ENCODE results near the gene KRTAP10-4.

The KRTAP10-4 gene

DNA sequence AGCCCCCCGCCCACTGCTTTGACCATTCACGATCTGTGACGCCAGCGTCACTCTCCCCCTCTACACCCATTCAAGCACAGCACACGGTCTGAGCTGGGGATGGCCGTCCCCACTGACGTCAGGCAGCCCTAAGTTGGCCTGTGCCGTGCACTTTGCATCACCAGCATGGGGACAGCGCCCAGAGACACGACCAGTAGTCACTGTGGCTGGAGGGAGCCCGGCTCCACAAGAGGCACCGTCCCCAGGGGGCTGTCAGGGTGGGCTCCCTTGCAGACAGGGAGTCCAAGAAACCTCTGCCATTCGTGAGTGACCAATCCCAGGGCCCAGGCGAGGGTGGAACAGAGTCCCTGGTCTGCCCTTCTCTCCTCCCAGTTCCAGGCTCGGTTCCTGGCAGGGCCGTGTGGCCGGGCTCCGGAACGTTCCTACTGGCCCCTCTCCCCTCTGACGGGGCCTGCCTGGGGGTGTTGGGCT, 40.7 kb downstream of the KRTAP10-4 start:
- Histone ChIP-seq H3K4me1 (ENCODE audit: control insufficient read depth, insufficient read depth, low read length) (no peaks in the 10 kb centered on the region), H3K9me3 (ENCODE audit: control insufficient read depth in 2 of 2, low read length in 2 of 2) (peaks cover 3 to 9% of the 10 kb centered on the region in 2 donors), H3K36me3 (ENCODE audit: control insufficient read depth in 2 of 2, insufficient read depth in 2 of 2, low read length in 2 of 2) (no peaks in the 10 kb centered on the region), H3K27me3 (ENCODE audit: control insufficient read depth in 1 of 2, insufficient read depth in 2 of 2, low read length in 2 of 2) (peaks cover 2 to 8% of the 10 kb centered on the region in 2 donors), H3K9ac (ENCODE audit: low read length in 2 of 2) (no peak overlapping the region), H3K27ac (ENCODE audit: low read length) (no peak overlapping the region), H3K4me3 (ENCODE audit: low read length in 2 of 2) (no peak overlapping the region)

DNA sequence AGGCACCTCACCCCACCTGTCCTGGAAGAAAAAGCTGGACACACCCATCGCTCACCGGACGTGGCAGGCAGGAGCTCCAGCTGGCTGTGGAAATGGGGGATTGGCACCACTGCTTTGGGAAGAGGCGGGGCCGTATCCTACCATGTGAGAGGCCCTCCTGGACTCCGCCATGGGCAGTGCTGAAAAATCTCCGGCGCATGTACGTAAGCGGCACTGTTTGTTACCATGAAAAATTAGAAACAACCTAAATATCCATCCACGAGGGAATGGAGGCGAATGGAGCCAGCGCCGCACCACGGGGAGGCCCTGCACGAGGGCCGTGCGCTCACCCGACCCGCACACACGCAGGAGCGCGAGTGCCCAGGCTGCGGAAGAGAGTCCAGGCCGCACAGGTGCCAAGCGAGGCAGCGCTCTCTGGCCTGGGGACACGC, 41.4 kb downstream of the KRTAP10-4 start:
- no peaks in the 10 kb centered on the region for H3K36me3 ChIP-seq (ENCODE audit: control insufficient read depth in 2 of 2, insufficient read depth in 2 of 2, low read length in 2 of 2)
- H3K27ac ChIP-seq (ENCODE audit: low read length) = no peak overlapping the region
- H3K9ac ChIP-seq (ENCODE audit: low read length in 2 of 2) = no peak overlapping the region
- H3K4me3 ChIP-seq (ENCODE audit: low read length in 2 of 2) = no peak overlapping the region
- H3K27me3 ChIP-seq (ENCODE audit: control insufficient read depth in 1 of 2, insufficient read depth in 2 of 2, low read length in 2 of 2) = peaks cover 2 to 8% of the 10 kb centered on the region in 2 donors
- H3K9me3 ChIP-seq (ENCODE audit: control insufficient read depth in 2 of 2, low read length in 2 of 2) = peaks cover under 1 to 12% of the 10 kb centered on the region in 2 donors
- H3K4me1 ChIP-seq (ENCODE audit: control insufficient read depth, insufficient read depth, low read length) = no peaks in the 10 kb centered on the region

DNA sequence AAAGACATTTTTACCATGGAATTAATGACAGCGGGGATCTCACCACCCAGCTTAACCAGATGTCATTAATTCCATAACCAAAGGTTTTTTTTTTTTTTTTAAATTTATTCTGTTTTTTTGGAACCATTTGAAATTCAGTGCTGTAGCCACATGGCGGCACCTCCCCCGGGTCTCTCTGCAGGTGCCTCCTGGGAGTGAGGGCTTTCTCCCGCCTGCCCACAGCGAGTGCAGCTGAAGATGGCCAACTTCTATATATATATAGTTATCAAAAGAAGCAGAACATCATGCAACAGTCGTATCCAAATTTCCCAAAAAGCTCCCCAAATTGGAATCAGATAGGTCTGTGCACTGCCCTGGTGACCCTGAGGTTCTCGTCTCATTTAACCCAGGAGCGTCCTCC, 41.9 kb downstream of the KRTAP10-4 start:
- Histone ChIP-seq H3K9ac (ENCODE audit: low read length in 2 of 2) (no peak overlapping the region), H3K4me1 (ENCODE audit: control insufficient read depth, insufficient read depth, low read length) (no peaks in the 10 kb centered on the region), H3K9me3 (ENCODE audit: control insufficient read depth in 2 of 2, low read length in 2 of 2) (peaks cover 2 to 14% of the 10 kb centered on the region in 2 donors), H3K4me3 (ENCODE audit: low read length in 2 of 2) (no peak overlapping the region), H3K27ac (ENCODE audit: low read length) (no peak overlapping the region), H3K27me3 (ENCODE audit: control insufficient read depth in 1 of 2, insufficient read depth in 2 of 2, low read length in 2 of 2) (peaks cover 2 to 8% of the 10 kb centered on the region in 2 donors), H3K36me3 (ENCODE audit: control insufficient read depth in 2 of 2, insufficient read depth in 2 of 2, low read length in 2 of 2) (no peaks in the 10 kb centered on the region)

DNA sequence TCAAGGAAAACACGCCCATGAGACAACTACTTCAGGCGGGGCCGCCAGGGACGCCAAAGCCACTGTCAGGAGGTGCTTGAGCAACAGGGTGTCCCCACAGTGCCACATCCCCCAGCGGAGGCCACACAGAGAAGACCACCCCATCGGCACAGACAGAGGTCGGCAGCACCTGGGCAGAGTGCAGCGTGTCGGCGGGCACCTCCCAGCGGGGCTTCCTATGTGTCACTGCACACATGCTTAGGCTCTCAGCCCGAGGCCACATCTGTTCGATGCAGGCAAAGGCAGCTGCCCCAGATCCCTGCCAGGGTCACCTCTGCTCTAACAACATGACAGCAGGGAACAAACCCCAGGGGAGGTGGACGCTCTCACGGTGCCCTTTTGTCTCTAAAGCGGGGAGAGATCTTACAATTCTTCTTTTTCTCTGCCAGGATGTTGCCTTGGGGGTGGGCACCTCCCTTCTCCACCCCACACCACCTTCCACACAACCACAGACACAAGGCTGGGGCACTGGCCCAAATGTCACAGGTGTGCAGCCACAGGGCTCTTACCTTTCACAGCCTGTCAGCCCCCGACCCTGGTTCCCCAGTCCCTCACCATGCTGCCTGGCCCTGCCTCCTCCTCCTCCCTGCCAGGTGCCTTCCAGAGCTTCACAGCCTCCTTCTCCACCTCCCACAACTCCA, 42.5 kb downstream of the KRTAP10-4 start:
- H3K9ac ChIP-seq (ENCODE audit: low read length in 2 of 2) = no peak overlapping the region
- no peak overlapping the region for H3K4me3 ChIP-seq (ENCODE audit: low read length in 2 of 2)
- peaks cover 2 to 14% of the 10 kb centered on the region in 2 donors for H3K9me3 ChIP-seq (ENCODE audit: control insufficient read depth in 2 of 2, low read length in 2 of 2)
- H3K27me3 ChIP-seq (ENCODE audit: control insufficient read depth in 1 of 2, insufficient read depth in 2 of 2, low read length in 2 of 2) = peaks cover 2 to 8% of the 10 kb centered on the region in 2 donors
- H3K36me3 ChIP-seq (ENCODE audit: control insufficient read depth in 2 of 2, insufficient read depth in 2 of 2, low read length in 2 of 2) = no peaks in the 10 kb centered on the region
- no peaks in the 10 kb centered on the region for H3K4me1 ChIP-seq (ENCODE audit: control insufficient read depth, insufficient read depth, low read length)
- no peak overlapping the region for H3K27ac ChIP-seq (ENCODE audit: low read length)

DNA sequence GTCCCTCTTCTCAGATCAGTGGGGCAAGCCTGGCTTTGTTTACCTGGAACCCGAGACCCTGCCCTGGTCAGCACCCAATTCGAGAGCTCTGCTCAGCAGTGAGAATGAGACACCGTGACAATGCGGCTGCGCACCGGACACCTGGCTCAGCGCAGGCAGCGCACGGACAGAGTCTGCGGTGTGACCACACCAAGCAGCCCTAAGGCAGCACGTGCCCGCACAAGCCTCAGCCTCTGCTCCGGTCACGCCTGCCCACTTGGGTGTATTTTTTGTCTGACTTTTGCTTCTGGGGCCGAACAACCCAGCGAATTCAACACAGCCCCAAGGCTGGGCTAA, 43.0 kb downstream of the KRTAP10-4 start:
- Histone ChIP-seq H3K4me1 (ENCODE audit: control insufficient read depth, insufficient read depth, low read length) (no peaks in the 10 kb centered on the region), H3K27me3 (ENCODE audit: control insufficient read depth in 1 of 2, insufficient read depth in 2 of 2, low read length in 2 of 2) (peaks cover 2 to 8% of the 10 kb centered on the region in 2 donors), H3K9ac (ENCODE audit: low read length in 2 of 2) (no peak overlapping the region), H3K9me3 (ENCODE audit: control insufficient read depth in 2 of 2, low read length in 2 of 2) (peaks cover 2 to 12% of the 10 kb centered on the region in 2 donors), H3K36me3 (ENCODE audit: control insufficient read depth in 2 of 2, insufficient read depth in 2 of 2, low read length in 2 of 2) (no peaks in the 10 kb centered on the region), H3K27ac (ENCODE audit: low read length) (no peak overlapping the region), H3K4me3 (ENCODE audit: low read length in 2 of 2) (no peak overlapping the region)

DNA sequence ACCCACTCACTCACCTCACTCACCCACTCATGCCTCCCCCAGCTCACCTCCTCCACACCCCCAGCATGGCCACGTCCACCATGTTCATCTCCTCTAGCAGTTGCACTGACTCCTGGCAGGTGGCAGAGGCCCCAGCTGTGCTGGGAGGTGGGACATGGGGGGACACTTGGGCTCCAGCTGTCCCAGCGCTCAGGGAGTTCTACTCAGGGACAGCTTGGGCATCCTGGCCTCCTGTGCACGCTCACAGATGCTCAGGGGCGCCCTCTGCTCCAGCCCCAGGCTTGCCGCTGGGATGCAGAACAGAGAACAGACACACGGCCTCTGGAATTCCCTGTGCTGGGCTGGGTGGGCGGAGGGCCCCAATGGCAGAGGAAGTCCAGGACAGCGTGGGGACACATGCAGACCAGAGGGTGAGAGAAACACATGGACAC, 43.6 kb downstream of the KRTAP10-4 start:
- Histone ChIP-seq H3K27ac (ENCODE audit: low read length) (no peak overlapping the region), H3K9me3 (ENCODE audit: control insufficient read depth in 2 of 2, low read length in 2 of 2) (peaks cover 7 to 8% of the 10 kb centered on the region in 2 donors)

GRCh38 chr21:44618504-44618903, 45.0 kb downstream of the KRTAP10-4 start:
- peaks cover 2 to 8% of the 10 kb centered on the region in 2 donors for H3K27me3 ChIP-seq (ENCODE audit: control insufficient read depth in 1 of 2, insufficient read depth in 2 of 2, low read length in 2 of 2)
- H3K9me3 ChIP-seq (ENCODE audit: control insufficient read depth in 2 of 2, low read length in 2 of 2) = peaks cover 13 to 14% of the 10 kb centered on the region in 2 donors
- no peak overlapping the region for H3K9ac ChIP-seq (ENCODE audit: low read length in 2 of 2)
- H3K4me1 ChIP-seq (ENCODE audit: control insufficient read depth, insufficient read depth, low read length) = no peaks in the 10 kb centered on the region
- no peak overlapping the region for H3K27ac ChIP-seq (ENCODE audit: low read length)
- H3K4me3 ChIP-seq (ENCODE audit: low read length in 2 of 2) = no peak overlapping the region
- H3K36me3 ChIP-seq (ENCODE audit: control insufficient read depth in 2 of 2, insufficient read depth in 2 of 2, low read length in 2 of 2) = no peaks in the 10 kb centered on the region

More for the DNA sequence above, 43.6 kb downstream of the KRTAP10-4 start:
- no peak overlapping the region for H3K9ac ChIP-seq (ENCODE audit: low read length in 2 of 2)
- peaks cover 2 to 8% of the 10 kb centered on the region in 2 donors for H3K27me3 ChIP-seq (ENCODE audit: control insufficient read depth in 1 of 2, insufficient read depth in 2 of 2, low read length in 2 of 2)
- no peaks in the 10 kb centered on the region for H3K4me1 ChIP-seq (ENCODE audit: control insufficient read depth, insufficient read depth, low read length)
- no peaks in the 10 kb centered on the region for H3K36me3 ChIP-seq (ENCODE audit: control insufficient read depth in 2 of 2, insufficient read depth in 2 of 2, low read length in 2 of 2)
- no peak overlapping the region for H3K4me3 ChIP-seq (ENCODE audit: low read length in 2 of 2)

GRCh38 chr21:44618909-44619308, 45.4 kb downstream of the KRTAP10-4 start:
- Histone ChIP-seq H3K4me3 (ENCODE audit: low read length in 2 of 2) (no peak overlapping the region), H3K27me3 (ENCODE audit: control insufficient read depth in 1 of 2, insufficient read depth in 2 of 2, low read length in 2 of 2) (peaks cover 2 to 8% of the 10 kb centered on the region in 2 donors), H3K36me3 (ENCODE audit: control insufficient read depth in 2 of 2, insufficient read depth in 2 of 2, low read length in 2 of 2) (no peaks in the 10 kb centered on the region), H3K4me1 (ENCODE audit: control insufficient read depth, insufficient read depth, low read length) (no peaks in the 10 kb centered on the region), H3K27ac (ENCODE audit: low read length) (no peak overlapping the region), H3K9me3 (ENCODE audit: control insufficient read depth in 2 of 2, low read length in 2 of 2) (peaks cover 13 to 14% of the 10 kb centered on the region in 2 donors), H3K9ac (ENCODE audit: low read length in 2 of 2) (no peak overlapping the region)

DNA sequence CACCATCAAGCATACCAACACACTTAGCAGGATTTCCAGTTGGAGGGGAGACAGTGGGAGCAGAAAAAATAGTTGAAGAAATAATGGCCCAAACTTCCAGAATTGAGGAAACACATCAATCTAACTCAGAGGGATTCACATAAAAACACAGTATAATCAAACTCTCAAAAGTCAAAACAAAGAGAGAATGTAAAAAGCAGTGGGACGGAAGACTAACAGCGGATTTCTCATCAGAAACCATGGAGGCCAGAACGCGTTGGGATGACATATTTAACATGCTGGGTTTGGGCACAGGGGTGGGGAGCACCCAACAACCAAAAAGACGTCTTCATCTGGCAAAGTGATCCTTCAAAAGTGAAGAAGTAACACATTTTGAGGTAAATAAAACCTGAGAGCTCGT, 46.4 kb downstream of the KRTAP10-4 start:
- H3K4me3 ChIP-seq (ENCODE audit: low read length in 2 of 2) = no peak overlapping the region
- no peak overlapping the region for H3K9ac ChIP-seq (ENCODE audit: low read length in 2 of 2)
- peaks cover 0 to 2% of the 10 kb centered on the region in 2 donors for H3K27me3 ChIP-seq (ENCODE audit: control insufficient read depth in 1 of 2, insufficient read depth in 2 of 2, low read length in 2 of 2)
- H3K27ac ChIP-seq (ENCODE audit: low read length) = no peak overlapping the region
- peaks cover 13 to 19% of the 10 kb centered on the region in 2 donors for H3K9me3 ChIP-seq (ENCODE audit: control insufficient read depth in 2 of 2, low read length in 2 of 2)
- no peaks in the 10 kb centered on the region for H3K4me1 ChIP-seq (ENCODE audit: control insufficient read depth, insufficient read depth, low read length)
- no peaks in the 10 kb centered on the region for H3K36me3 ChIP-seq (ENCODE audit: control insufficient read depth in 2 of 2, insufficient read depth in 2 of 2, low read length in 2 of 2)

DNA sequence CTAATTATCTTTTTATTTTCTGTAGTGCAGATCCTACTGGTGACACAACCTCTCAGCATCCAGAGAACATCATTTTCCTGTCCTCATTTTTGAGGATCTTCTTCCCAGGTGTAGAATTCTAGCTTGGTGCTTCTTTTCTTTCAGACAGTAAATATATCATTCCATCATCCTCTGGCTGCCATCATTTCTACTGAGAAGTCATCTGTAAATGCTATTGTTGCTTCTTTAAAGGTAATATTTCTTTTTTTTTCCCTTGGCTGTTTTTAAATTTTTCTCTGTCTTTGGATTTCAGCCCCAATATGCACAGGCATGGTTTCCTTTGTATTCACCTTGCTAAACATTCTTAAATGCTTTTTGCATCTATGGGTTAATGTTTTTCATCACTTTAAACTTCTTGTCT, 50.0 kb downstream of the KRTAP10-4 start:
- H3K9ac ChIP-seq (ENCODE audit: low read length in 2 of 2) = no peak overlapping the region
- H3K4me3 ChIP-seq (ENCODE audit: low read length in 2 of 2) = no peak overlapping the region
- no peak overlapping the region for H3K27ac ChIP-seq (ENCODE audit: low read length)
- no peaks in the 10 kb centered on the region for H3K4me1 ChIP-seq (ENCODE audit: control insufficient read depth, insufficient read depth, low read length)
- H3K9me3 ChIP-seq (ENCODE audit: control insufficient read depth in 2 of 2, low read length in 2 of 2) = peaks cover 13 to 21% of the 10 kb centered on the region in 2 donors
- H3K27me3 ChIP-seq (ENCODE audit: control insufficient read depth in 1 of 2, insufficient read depth in 2 of 2, low read length in 2 of 2) = peaks cover 6 to 12% of the 10 kb centered on the region in 2 donors
- no peaks in the 10 kb centered on the region for H3K36me3 ChIP-seq (ENCODE audit: control insufficient read depth in 2 of 2, insufficient read depth in 2 of 2, low read length in 2 of 2)
